CD4-positive, alpha-beta T cell (primary cell): ENCODE measurements around the gene FARP1. TPM values are rescaled to one million over a fixed set of nuclear protein-coding genes. Genes with fewer than 3 reads are reported as not detected.

ENCODE experiments used
- ATAC-seq: fragments of 200-7000 bp; cut with Tn5 transposase; one replicate; pipeline ENCODE4 v1.10.0; 2022; ENCODE audit warnings: mild to moderate bottlenecking; ENCODE audit not compliant: poor library complexity
- CTCF ChIA-PET: fragments of 350-600 bp; sonication (Branson Sonifier 250); formaldehyde crosslinking; loops from one replicate; lab custom pipeline; 2021; ENCODE audit warnings: antibody characterized with exemption, inconsistent platforms; lab: Charles Lee
- POLR2A ChIA-PET: fragments of 350-600 bp; sonication (Branson Sonifier 250); formaldehyde crosslinking; loops from one replicate; lab custom pipeline; 2021; ENCODE audit warnings: antibody characterized with exemption, inconsistent platforms; lab: Charles Lee
- DNase-seq, 14 experiments: peaks; one replicate each; pipeline ENCODE4 v3.0.0-alpha.2; 2013 to 2020; ENCODE audit warnings: mixed read lengths in 2 of 14
- H3K27ac ChIP-seq, 2 donors: one replicate each; pipeline versions ENCODE4 v1.5.1 to v1.7.0; 2013; ENCODE audit warnings: low read length in 2 of 2, low read depth in 1 of 2, mild to moderate bottlenecking in 1 of 2
- H3K27me3 ChIP-seq, 2 experiments: 1 replicate in 1 of 2; 2 replicates in 1 of 2; pipeline versions ENCODE4 v1.6.1 to v1.7.0; 2013; ENCODE audit warnings: low read length in 2 of 2, control low read depth in 1 of 2, mild to moderate bottlenecking in 1 of 2, moderate library complexity in 1 of 2; ENCODE audit not compliant: insufficient read depth in 2 of 2, control insufficient read depth in 1 of 2
- H3K36me3 ChIP-seq: one replicate; pipeline ENCODE4 v1.6.1; 2013; ENCODE audit warnings: low read length, control low read depth; ENCODE audit not compliant: insufficient read depth
- H3K4me1 ChIP-seq: one replicate; pipeline ENCODE4 v1.6.1; 2013; ENCODE audit warnings: low read length, control low read depth; ENCODE audit not compliant: insufficient read depth
- H3K4me3 ChIP-seq: one replicate; pipeline ENCODE4 v1.5.1; 2013; ENCODE audit warnings: mild to moderate bottlenecking, low read length, moderate library complexity
- H3K9me3 ChIP-seq, 2 experiments: 1 replicate in 1 of 2; 2 replicates in 1 of 2; pipeline versions ENCODE4 v1.6.1 to v1.7.0; 2013; ENCODE audit warnings: low read length in 2 of 2, mild to moderate bottlenecking in 2 of 2, control low read depth in 1 of 2, moderate library complexity in 1 of 2; ENCODE audit not compliant: control insufficient read depth in 1 of 2, insufficient read depth in 1 of 2
- H3K27ac Mint-ChIP-seq: one replicate; pipeline ENCODE4 v1.8.0; 2020; ENCODE audit warnings: mixed read lengths
- H3K27me3 Mint-ChIP-seq: one replicate; pipeline ENCODE4 v1.8.0; 2021; ENCODE audit warnings: mixed read lengths
- H3K36me3 Mint-ChIP-seq: one replicate; pipeline ENCODE4 v1.8.0; 2021; ENCODE audit warnings: low read depth, mixed read lengths
- H3K4me1 Mint-ChIP-seq: one replicate; pipeline ENCODE4 v1.8.0; 2021; ENCODE audit warnings: low read depth, mixed read lengths
- H3K4me3 Mint-ChIP-seq: one replicate; pipeline ENCODE4 v1.8.0; 2020; ENCODE audit warnings: mild to moderate bottlenecking, mixed read lengths
- H3K9me3 Mint-ChIP-seq: one replicate; pipeline ENCODE4 v1.8.0; 2020; ENCODE audit warnings: mixed read lengths
- intact Hi-C, 2 experiments: fragments of 100-400 bp; cut with DNase I in 1 of 2; cut with micrococcal nuclease in 1 of 2; formaldehyde crosslinking; loops; one replicate each; pipeline versions ENCODE4 v1.15.1 to v1.9.0; 2023 to 2025; cut with DNase I, micrococcal nuclease
- total RNA-seq, 174 experiments: library from RNA in 2 of 174; stranded (reverse) in 2 of 174; gene quantifications; one replicate each; pipeline ENCODE4 v1.2.3 and lab custom pipeline; 2021 to 2026
- TF ChIP-seq, protein P1 (sequence below): fragments of 200-600 bp; IDR thresholded peaks from one replicate; pipeline ENCODE4 v1.8.0; 2022; ENCODE audit warnings: antibody characterized with exemption, mild to moderate bottlenecking

FARP1 gene
- total RNA-seq, 2 experiments from 2014 or later, result 0.30 TPM; not detected in 1

DNA sequence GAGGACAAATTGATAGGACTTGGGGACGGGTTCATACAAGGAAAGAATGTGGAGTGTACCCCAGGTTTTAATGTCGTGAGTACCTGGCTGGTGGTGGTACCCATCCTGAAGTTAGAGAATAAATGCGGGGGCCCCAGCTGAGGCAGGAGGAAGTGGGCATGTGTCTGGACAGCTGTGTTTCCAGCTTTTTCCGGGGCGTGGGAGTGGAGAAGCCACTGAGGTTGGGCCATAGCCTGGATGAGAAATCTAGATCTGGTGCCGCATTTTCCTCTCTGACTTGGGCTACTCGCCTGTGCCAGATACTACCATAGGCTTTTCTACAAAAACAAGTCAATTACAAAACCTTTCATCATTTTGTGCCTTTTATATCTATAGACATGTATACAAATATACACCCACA is 286.6 kb downstream of the FARP1 start:
- TF ChIP-seq, protein P1, sequence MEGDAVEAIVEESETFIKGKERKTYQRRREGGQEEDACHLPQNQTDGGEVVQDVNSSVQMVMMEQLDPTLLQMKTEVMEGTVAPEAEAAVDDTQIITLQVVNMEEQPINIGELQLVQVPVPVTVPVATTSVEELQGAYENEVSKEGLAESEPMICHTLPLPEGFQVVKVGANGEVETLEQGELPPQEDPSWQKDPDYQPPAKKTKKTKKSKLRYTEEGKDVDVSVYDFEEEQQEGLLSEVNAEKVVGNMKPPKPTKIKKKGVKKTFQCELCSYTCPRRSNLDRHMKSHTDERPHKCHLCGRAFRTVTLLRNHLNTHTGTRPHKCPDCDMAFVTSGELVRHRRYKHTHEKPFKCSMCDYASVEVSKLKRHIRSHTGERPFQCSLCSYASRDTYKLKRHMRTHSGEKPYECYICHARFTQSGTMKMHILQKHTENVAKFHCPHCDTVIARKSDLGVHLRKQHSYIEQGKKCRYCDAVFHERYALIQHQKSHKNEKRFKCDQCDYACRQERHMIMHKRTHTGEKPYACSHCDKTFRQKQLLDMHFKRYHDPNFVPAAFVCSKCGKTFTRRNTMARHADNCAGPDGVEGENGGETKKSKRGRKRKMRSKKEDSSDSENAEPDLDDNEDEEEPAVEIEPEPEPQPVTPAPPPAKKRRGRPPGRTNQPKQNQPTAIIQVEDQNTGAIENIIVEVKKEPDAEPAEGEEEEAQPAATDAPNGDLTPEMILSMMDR, result no peak
- no peak overlapping the region for H3K4me3 Mint-ChIP-seq
- no peaks in the 10 kb centered on the region for H3K9me3 Mint-ChIP-seq
- intact Hi-C loops, result no loop called here
- ChIA-PET POLR2A (no interaction called here), CTCF (no interaction called here)
- Histone ChIP-seq H3K27ac (no peak overlapping the region), H3K4me1 (no peaks in the 10 kb centered on the region), H3K36me3 (no peaks in the 10 kb centered on the region), H3K9me3 (no peaks in the 10 kb centered on the region), H3K27me3 (peaks cover 0 to 8% of the 10 kb centered on the region in 2 experiments), H3K4me3 (no peak overlapping the region)
- no peak overlapping the region for H3K27ac Mint-ChIP-seq
- H3K36me3 Mint-ChIP-seq, result no peaks in the 10 kb centered on the region
- ATAC-seq, result no peak
- H3K27me3 Mint-ChIP-seq, result peaks cover 27% of the 10 kb centered on the region
- no peak for DNase-seq
- no peaks in the 10 kb centered on the region for H3K4me1 Mint-ChIP-seq

DNA sequence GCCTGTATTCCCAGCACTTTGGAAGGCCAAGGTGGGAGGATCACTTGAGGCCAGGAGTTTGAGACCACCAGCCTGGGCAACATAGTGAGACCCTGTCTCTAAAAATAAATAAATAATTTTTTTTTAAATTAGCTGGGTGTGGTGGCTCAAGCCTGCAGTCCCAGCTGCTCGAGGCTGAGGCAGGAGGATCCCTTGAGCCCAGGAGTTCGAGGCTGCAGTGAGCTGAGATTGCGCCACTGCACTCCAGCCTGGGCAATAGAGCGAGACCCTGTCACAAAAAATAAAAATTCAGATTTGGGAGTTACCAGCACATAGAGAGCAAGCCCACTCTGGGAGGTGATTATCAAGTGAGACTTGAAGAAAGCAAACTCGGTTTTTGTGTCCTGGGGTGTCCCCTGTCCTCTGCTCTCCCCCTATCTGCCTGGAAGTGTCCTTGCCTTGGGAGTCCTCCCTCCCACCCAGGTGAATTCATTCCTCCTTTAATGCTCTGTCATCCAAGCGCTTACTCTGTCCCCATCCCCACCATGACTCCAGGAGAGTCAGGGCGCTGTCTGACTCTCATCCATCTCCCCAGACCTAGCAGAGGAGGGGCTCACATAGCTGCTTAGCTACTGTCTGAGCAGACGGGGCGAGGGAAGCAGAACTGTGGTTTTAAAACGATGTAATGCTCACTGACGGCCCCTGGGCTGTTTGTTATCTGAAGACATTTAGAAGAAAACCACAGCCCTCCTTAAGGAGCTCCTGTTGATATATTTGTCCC is 287.3 kb downstream of the FARP1 start:
- Mint-ChIP-seq H3K27ac (no peak overlapping the region), H3K27me3 (peaks cover 27% of the 10 kb centered on the region), H3K4me3 (no peak overlapping the region), H3K36me3 (no peaks in the 10 kb centered on the region), H3K4me1 (no peaks in the 10 kb centered on the region), H3K9me3 (no peaks in the 10 kb centered on the region)
- DNase-seq (no peak), ATAC-seq (no peak)
- Histone ChIP-seq H3K36me3 (no peaks in the 10 kb centered on the region), H3K4me1 (no peaks in the 10 kb centered on the region), H3K27ac (no peak overlapping the region), H3K4me3 (no peak overlapping the region), H3K27me3 (peaks cover 0 to 8% of the 10 kb centered on the region in 2 experiments), H3K9me3 (no peaks in the 10 kb centered on the region)
- TF ChIP-seq, protein P1, result no peak
- ChIA-PET POLR2A (no interaction called here), CTCF (no interaction called here)
- intact Hi-C loops, result no loop called here

DNA sequence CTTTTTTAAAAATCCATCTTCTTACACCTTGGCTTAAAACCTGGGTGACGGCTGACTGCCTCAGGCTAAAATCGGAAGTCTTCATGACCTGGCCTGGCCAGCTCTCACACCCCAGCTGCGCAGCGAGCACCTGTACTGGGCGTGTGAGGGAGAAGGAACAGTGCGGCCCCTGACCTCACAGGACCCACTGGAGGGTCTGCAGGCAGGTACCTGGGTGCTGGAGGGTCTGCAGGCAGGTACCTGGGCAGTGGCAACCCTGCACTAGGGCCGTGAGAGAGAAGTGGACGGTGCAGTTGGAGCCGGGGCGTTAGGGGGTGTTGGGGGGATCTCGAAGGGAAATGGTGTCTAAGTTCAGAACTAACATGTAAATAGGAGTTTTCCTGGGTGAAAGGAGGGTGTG is 289.7 kb downstream of the FARP1 start:
- Histone ChIP-seq H3K27ac (no peak overlapping the region), H3K27me3 (peaks cover 0 to 6% of the 10 kb centered on the region in 2 experiments), H3K9me3 (no peaks in the 10 kb centered on the region), H3K4me3 (no peak overlapping the region), H3K4me1 (no peaks in the 10 kb centered on the region), H3K36me3 (no peaks in the 10 kb centered on the region)
- H3K4me1 Mint-ChIP-seq, result no peaks in the 10 kb centered on the region
- ChIA-PET POLR2A (no interaction called here), CTCF (no interaction called here)
- no peak for DNase-seq
- no peaks in the 10 kb centered on the region for H3K36me3 Mint-ChIP-seq
- no peaks in the 10 kb centered on the region for H3K9me3 Mint-ChIP-seq
- H3K27ac Mint-ChIP-seq, result no peak overlapping the region
- no peak overlapping the region for H3K4me3 Mint-ChIP-seq
- intact Hi-C loops, result no loop called here
- ATAC-seq, result no peak
- TF ChIP-seq, protein P1, result no peak
- H3K27me3 Mint-ChIP-seq, result peaks cover 27% of the 10 kb centered on the region
